NCI-H2227 treated with DMSO at 0.1 percent for 48 hours (cell line): ENCODE measurements around the gene SLC38A10.
A peak's percentile ranks its signal among the peaks of the same experiment; 100 is the strongest.

Experiments
- DNase-seq: peaks from one replicate; lab custom pipeline; 2025; lab: John Stamatoyannopoulos, UW

The SLC38A10 gene

GRCh38 chr17:81295031-81295675, at the start of gene SLC38A10:
TSS of gene SLC38A10 (minus strand) at chr17:81295307. CDS start at chr17:81294921, 386 bp downstream.
- DNase-seq = peak; percentile 82

- DNase-seq = no peak
Measured at GRCh38 chr17:81342269-81343070, 47.4 kb upstream of the SLC38A10 start.

GRCh38 chr17:81341516-81342268, 46.6 kb upstream of the SLC38A10 start:
- no peak for DNase-seq

GRCh38 chr17:81340607-81341515, 45.8 kb upstream of the SLC38A10 start:
- DNase-seq = peak; percentile 56

GRCh38 chr17:81339534-81340296, 44.6 kb upstream of the SLC38A10 start:
- no peak for DNase-seq

- no peak for DNase-seq
Measured at GRCh38 chr17:81339191-81339533, 44.1 kb upstream of the SLC38A10 start.

GRCh38 chr17:81338274-81339190, 43.4 kb upstream of the SLC38A10 start:
- DNase-seq = no peak

GRCh38 chr17:81337476-81337879, 42.4 kb upstream of the SLC38A10 start:
- DNase-seq = no peak

- DNase-seq = no peak
Measured at GRCh38 chr17:81336930-81337325, 41.8 kb upstream of the SLC38A10 start.

GRCh38 chr17:81336296-81336929, 41.3 kb upstream of the SLC38A10 start:
- DNase-seq = no peak

GRCh38 chr17:81335773-81336157, 40.7 kb upstream of the SLC38A10 start:
- no peak for DNase-seq

- DNase-seq = no peak
Measured at GRCh38 chr17:81334987-81335772, 40.1 kb upstream of the SLC38A10 start.

- DNase-seq = no peak
Measured at GRCh38 chr17:81334391-81334901, 39.3 kb upstream of the SLC38A10 start.

GRCh38 chr17:81333616-81334368, 38.7 kb upstream of the SLC38A10 start:
- no peak for DNase-seq

GRCh38 chr17:81332914-81333528, 37.9 kb upstream of the SLC38A10 start:
- DNase-seq = no peak

- DNase-seq = no peak
Measured at GRCh38 chr17:81332118-81332834, 37.2 kb upstream of the SLC38A10 start.
